Adrenal gland (tissue), 5 donors: ENCODE measurements around the gene EVPL.

Experiments
- POLR2A ChIP-seq, 2 donors: fragments of 450-650 bp; IDR thresholded peaks; one replicate each; pipeline ENCODE4 v1.6.1; 2017; ENCODE audit warnings: antibody characterized with exemption in 2 of 2, mild to moderate bottlenecking in 2 of 2, moderate library complexity in 1 of 2
- TF ChIP-seq, protein P1 (sequence below), 6 experiments: fragments of 450-650 bp in 4 of 6; fragments of 200-600 bp in 2 of 6; sonication (generic) in 1 of 6; IDR thresholded peaks; 1 replicate in 5 of 6; 2 replicates in 1 of 6; pipeline versions ENCODE4 v1.5.1 to v1.8.0; 2016 to 2021; ENCODE audit warnings: antibody characterized with exemption in 6 of 6, mild to moderate bottlenecking in 2 of 6, moderate library complexity in 1 of 6
- donor health status: DM: no; HTN: no; CAD: no.

DNA sequence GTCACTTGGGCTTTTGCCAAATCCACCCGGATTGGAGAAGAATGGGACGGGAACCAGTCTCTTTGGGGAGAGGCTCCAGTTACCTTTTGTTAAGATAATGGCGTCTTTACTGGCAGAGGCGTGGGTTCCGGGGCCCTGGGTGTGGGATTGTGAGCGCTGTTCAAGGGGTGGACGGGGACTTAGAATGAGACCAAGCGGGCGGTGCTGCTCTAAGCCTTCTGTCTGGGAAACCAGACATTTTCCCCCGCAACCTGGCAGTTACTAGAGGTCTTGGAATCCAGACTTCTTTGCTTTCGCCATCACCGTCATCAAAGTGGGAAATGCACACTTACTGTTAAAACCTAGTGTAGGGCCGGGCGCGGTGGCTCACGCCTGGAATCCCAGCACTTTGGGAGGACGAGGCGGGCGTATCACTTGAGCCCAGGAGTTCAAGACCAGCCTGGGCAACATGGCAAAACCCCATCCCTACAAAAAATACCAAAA lies 47.4 kb downstream of the EVPL start:
- TF ChIP-seq, protein P1, sequence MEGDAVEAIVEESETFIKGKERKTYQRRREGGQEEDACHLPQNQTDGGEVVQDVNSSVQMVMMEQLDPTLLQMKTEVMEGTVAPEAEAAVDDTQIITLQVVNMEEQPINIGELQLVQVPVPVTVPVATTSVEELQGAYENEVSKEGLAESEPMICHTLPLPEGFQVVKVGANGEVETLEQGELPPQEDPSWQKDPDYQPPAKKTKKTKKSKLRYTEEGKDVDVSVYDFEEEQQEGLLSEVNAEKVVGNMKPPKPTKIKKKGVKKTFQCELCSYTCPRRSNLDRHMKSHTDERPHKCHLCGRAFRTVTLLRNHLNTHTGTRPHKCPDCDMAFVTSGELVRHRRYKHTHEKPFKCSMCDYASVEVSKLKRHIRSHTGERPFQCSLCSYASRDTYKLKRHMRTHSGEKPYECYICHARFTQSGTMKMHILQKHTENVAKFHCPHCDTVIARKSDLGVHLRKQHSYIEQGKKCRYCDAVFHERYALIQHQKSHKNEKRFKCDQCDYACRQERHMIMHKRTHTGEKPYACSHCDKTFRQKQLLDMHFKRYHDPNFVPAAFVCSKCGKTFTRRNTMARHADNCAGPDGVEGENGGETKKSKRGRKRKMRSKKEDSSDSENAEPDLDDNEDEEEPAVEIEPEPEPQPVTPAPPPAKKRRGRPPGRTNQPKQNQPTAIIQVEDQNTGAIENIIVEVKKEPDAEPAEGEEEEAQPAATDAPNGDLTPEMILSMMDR (IDR thresholded peaks at IDR 0.05): no peak
- TF ChIP-seq POLR2A (IDR thresholded peaks at IDR 0.05): no peak
